ENCODE measurements around the gene PLCL2.

Gene PLCL2

GRCh38 chr3:17054982-17055343, 170.2 kb downstream of the PLCL2 start:
- TF ChIP-seq CTCF (conservative IDR thresholded peaks at IDR 0.05; ENCODE audit: low read depth): no peak
- CTCF ChIA-PET: no interaction called here
- POLR2A ChIA-PET (ENCODE audit: low non-redundant PET): no interaction called here
- no peak overlapping the region for H3K27ac ChIP-seq
- DNase-seq (ENCODE audit: low spot score): no peak

- ChIA-PET POLR2A (ENCODE audit: low non-redundant PET) (no interaction called here), CTCF (interaction anchor here (1.6 kb wide), 1 partner anchor 16 kb away, joined by 3 read pairs; no protein-coding TSS in a partner anchor)
- H3K27ac ChIP-seq: no peak overlapping the region
- TF ChIP-seq CTCF (conservative IDR thresholded peaks at IDR 0.05; ENCODE audit: low read depth): no peak
- DNase-seq (ENCODE audit: low spot score): no peak
These were observed 170.9 kb downstream of the PLCL2 start for GRCh38 chr3:17055374-17056276.

- CTCF ChIA-PET: no interaction called here
These were observed 172.6 kb downstream of the PLCL2 start for GRCh38 chr3:17057321-17057720.

GRCh38 chr3:17059989-17060550, 175.3 kb downstream of the PLCL2 start:
- no peak overlapping the region for H3K27ac ChIP-seq
- POLR2A ChIA-PET (ENCODE audit: low non-redundant PET): no interaction called here
- no peak for TF ChIP-seq CTCF (conservative IDR thresholded peaks at IDR 0.05; ENCODE audit: low read depth)
- CTCF ChIA-PET: no interaction called here
- DNase-seq (ENCODE audit: low spot score): no peak

More at GRCh38 chr3:17057321-17057720, 172.6 kb downstream of the PLCL2 start:
- TF ChIP-seq CTCF (conservative IDR thresholded peaks at IDR 0.05; ENCODE audit: low read depth): no peak
- no peak for DNase-seq (ENCODE audit: low spot score)
- no peak overlapping the region for H3K27ac ChIP-seq
- POLR2A ChIA-PET (ENCODE audit: low non-redundant PET): no interaction called here

- ChIA-PET POLR2A (ENCODE audit: low non-redundant PET) (no interaction called here), CTCF (no interaction called here)
- no peak for TF ChIP-seq CTCF (conservative IDR thresholded peaks at IDR 0.05; ENCODE audit: low read depth)
- H3K27ac ChIP-seq: no peak overlapping the region
- no peak for DNase-seq (ENCODE audit: low spot score)
These were observed 176.2 kb downstream of the PLCL2 start for GRCh38 chr3:17061005-17061404.

- ChIA-PET CTCF (no interaction called here), POLR2A (ENCODE audit: low non-redundant PET) (no interaction called here)
- no peak for TF ChIP-seq CTCF (conservative IDR thresholded peaks at IDR 0.05; ENCODE audit: low read depth)
- DNase-seq (ENCODE audit: low spot score): no peak
- no peak overlapping the region for H3K27ac ChIP-seq
These were observed 178.0 kb downstream of the PLCL2 start for GRCh38 chr3:17062736-17063135.

Data from RWPE1 (cell line).